Measurements from ENCODE around the gene RPL18A.

Gene RPL18A

DNA sequence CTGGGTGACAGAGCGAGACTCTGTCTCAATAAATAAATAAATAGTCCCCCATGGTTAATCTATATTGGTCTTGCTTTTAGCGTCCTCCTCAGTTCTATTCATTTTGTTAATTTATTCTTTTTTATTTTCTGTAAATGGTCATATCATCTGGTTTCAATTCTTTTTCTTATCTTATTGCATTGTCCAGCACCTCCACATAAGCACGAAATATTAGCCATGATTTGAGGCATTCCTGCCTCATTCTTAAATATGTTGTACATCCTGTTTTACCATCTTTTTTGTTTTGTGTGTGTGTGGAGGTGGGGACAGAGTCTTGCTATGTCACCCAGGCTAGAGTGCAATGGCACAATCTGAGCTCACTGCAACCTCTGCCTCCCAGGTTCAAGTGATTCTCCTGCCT lies 48.5 kb downstream of the RPL18A start:
- FAIRE-seq (no peak), DNase-seq (ENCODE audit: low spot score) (no peak)

DNA sequence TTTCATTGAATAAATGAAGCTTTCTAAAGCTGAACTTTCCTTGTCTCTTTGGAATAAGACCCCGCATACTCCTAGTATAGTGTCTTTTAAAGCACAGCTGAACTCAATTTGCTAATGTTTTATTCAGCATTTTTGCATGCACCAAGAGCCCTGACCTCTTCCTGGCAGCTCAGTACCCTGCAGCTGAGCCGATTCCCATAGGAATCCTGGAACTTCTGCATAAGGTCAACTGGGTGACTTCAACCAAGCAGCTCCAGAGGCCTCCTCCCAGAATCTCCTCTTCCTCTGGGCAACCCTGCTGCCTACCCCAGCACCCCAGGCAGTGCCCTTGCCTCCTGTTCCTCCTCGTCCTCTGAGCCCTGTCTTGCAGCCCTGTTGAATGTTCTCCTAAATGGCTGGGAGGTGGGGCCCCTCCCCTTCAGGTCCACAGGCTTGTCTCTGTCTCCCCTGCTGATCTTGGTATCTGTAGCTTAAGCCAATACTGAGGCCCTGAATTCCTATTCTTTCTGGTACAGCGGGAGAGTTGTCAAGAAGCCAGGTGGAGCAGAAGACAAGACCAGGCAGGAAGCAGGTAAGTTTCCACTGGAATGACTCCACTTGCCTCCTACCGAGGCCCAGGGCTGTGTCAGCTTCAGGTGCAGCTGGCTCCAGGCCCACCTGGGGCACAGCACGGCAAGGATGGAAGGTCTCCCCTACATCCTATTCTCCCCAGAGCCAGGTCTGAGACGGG lies 49.5 kb downstream of the RPL18A start:
- no peak for DNase-seq (ENCODE audit: low spot score)
- FAIRE-seq: no peak

DNA sequence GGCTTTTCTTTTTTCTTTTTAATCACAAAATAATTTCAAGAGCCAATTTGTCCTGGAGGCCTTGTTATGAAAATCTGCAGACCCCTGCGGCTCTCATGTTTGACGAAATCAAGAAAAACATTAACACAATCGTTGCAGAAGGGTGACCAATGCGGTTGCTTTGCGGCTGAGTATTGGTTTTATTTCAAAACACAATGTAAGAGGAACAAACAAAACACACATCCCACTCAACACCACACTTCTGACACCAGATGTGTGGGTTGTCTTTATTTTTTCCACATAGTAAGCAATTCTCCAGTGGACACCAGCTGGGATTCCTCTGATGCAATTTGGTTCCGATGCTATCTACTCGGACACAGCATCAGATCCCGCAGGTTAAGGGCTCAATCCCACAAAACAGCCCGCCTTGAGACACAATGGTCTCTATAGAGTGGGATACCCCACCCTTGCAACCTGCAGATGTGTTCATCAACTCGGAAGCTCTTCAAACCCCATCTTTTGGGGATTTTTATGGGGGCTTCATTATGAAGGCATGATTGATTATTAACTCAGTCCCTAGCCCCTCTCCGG lies 51.2 kb downstream of the RPL18A start:
- DNase-seq (ENCODE audit: low spot score): no peak
- no peak for FAIRE-seq
